Activated T-cell treated with anti-CD3 and anti-CD28 coated beads for 4 hours (primary cell): ENCODE data around the gene UBE2I.
"Not testable (repeated sequence)": the region's sequence is repeated elsewhere in the genome, so short reads cannot be mapped to it uniquely, and the experiment has no call there.

Experiments
- DNase-seq: peaks from one replicate; pipeline ENCODE4 v3.0.0-alpha.2; 2020

The UBE2I gene

DNA sequence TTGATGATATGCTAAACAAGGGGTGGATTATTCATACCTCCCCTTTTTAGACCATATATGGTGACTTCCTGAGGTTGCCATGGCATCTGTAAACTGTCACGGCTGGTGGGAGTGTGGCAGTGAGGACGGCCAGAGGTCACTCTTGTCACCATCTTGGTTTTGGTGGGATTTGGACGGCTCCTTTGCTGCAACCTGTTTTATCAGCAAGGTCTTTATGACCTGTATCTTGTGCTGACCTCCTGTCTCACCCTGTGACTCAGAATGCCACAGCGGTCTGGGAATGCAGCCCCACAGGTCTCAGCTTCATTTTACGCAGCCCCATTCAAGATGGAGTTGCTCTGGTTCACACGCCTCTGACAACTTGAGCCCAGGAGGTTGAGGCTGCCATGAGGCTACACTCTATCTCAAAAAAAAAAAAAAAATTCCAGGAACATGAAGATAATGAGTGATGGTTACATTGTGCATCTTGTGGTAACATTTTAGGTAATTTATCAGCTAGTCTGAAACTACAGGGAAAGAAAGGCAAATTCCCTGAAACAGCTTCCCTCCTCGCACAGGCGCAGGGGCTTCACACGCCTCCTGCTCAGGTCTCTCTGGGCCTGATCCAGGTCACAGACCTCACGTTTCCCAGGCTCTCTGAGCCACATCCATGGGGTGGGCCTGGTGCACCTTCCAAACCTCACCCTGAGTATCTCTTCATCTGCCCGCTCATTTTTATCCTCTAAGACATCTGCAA, 15.3 kb upstream of the UBE2I start:
- no peak for DNase-seq

DNA sequence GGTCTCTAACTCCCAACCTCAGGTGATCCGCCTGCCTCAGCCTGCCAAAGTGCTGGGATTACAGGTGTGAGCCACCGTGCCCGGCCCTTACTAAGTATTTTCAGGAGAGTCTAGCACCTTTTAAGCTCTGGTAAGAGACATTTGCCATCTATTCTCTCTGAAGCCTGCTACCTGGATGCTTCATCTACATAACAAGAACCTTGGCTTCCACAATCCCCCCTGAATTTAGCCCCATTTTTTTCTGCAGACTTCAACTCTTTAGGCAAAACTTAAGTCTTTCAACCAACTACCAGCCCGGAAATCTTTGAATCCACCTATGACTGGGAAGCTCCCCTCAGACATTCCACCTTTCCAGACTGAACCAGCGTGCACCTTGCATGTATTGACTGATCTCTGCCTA, 14.0 kb upstream of the UBE2I start:
- no peak for DNase-seq

DNA sequence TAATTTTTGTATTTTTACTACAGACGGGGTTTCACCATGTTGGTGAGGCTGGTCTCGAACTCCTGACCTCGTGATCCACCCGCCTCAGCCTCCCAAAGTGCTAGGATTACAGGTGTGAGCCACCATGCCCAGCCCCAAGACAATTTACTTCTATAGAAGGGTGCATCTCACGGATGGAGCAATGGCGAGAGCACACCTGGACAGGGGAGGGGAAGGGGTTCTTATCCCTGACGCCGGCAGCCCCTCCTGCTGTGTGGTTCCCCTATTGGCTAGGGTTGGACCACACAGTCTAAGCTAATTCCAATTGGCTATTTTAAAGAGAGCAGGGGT, 12.8 kb upstream of the UBE2I start:
- not testable (repeated sequence) for DNase-seq

DNA sequence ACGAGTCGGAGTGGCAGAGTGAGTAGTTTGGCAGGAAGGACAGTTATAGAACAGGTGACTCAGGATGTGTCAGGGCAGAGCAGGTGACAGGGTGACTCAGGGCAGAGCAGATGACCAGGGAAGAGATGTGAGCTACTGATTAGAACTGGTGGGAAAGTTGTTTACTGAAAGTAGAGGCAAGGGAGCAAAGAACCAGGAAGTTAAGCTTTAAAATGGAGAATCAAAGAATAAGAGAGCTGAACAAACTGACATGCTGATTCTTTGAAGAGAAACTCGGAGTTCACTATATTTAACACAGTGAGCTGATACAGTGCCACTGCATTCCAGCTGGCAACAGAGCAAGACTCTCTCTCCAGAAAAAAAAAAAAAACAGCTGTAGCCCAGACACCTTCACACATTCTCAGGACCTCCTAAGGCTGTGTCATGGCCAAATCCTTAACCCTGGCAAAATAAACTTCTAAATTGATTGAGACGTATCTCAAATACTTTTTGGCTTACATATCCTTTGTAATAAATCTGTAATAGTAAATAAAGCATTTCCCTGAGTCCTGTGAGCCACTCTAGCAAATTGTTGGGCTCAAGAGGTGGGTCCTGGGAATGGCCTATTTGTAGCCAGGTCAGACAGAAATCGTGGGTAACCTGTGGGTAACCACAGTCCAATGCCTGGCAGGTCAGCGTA, 12.3 kb upstream of the UBE2I start:
- no peak for DNase-seq

DNA sequence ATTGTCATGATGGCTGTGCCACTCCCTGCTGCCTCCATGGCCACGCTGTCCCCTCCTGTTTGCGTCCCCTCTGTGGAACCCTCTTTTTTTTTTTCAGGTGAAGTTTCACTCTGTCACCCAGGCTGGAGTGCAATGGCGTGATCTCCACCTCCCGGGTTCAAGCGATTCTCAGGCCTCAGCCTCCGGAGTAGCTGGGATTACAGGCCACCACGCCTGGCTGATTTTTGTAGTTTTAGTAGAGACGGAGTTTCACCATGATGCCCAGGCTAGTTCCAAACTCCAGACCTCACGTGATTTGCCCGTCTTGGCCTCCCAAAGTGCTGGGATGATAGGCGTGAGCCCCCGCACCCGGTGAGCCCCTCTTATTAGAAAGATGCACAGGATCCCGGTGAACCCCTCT, 11.0 kb upstream of the UBE2I start:
- DNase-seq = no peak

DNA sequence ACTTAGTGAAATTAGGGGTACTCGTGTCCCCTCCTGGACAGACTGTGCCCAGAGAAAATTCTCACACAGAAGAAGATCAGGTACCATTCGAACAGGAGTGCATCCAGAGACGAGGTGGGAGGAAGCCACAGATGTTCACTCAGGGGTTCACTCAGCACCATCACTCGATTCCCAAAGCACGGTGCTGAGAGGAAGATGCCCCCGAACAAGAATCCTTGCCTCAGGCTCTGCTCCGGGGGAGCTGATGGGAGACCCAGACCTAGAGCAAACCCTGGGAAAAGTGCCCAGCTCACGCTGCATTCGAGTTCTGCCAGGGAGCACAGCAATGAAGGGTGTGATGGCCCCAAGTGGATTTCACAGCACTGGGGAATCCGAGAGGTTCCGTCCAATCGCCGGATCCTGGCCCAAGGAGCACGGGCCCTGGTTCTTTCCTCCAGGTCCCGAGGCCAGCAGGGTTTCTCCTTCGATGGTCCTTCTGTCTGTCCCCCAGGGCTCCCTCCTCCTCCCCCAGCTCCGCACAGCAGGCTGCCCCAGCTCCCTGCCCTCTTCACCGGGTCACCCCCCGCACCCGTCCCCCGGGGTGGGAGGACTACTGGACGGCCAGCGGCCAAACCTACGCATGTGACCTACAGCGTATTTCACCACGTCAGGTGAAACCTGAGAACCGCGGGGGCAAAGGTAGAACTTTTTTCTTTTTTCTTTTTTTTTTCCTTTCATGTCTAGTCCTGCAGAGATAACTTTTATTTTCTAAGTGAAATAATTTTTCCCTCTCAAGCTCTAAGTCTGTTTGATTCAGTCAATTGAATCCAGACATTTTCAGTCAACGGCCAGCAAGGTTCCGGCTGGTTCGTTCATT, 10.2 kb upstream of the UBE2I start:
- DNase-seq = no peak

DNA sequence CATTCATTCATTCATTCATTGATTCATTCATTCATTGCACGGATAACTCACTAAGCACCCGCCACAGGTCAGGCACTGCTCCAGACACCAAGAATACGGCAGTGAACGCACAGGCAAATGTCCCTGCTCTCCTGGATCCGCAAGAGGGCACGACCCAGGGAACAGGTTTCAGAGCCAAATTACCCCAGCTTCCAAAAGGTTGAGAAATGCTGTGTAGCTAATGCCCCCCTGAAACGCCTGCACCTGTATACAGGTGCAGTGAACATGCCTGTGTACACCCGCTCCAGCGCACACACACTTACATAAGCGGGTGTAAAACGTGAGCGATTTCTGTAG, 9.6 kb upstream of the UBE2I start:
- DNase-seq = no peak

DNA sequence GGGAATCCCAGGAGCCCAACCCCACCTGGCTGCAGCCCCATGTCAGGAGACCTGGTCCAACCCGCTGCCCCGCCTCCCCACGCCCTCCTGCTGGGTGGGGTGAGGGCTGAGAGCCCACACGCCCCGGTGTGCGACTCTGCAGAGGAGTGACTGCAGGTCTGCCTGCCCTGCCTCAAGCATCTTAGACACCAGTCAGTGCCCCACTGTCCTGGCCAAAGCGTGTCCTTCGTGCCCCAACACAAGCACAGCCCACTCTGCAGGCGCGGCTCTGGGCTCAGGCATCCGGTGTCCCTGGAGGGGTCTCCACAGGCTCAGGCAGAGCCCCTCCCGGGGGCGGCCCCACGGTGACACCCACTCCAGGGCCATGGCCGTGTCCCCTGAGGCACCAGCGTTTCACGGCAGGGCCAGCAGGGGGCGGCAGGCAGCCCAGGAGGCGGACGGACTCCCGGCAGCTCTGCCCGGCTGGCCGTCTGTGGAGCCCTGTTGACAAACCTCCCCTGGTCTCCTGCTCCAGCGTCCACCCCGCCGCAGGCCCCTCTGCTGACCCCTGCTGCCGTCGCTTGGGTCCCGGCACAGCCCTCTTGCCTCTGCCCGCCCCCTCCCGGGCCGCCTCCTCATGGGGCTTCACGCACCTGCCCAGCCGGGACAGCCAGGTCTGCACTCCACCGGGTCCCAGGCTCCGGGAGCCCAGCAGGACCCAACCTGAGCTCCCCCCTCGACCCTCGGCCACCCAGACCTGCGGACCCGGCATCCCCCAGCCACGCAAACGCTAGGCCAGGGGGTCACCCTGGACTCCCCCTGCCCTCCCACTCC, 8.6 kb upstream of the UBE2I start:
- peak; percentile 55 for DNase-seq

DNA sequence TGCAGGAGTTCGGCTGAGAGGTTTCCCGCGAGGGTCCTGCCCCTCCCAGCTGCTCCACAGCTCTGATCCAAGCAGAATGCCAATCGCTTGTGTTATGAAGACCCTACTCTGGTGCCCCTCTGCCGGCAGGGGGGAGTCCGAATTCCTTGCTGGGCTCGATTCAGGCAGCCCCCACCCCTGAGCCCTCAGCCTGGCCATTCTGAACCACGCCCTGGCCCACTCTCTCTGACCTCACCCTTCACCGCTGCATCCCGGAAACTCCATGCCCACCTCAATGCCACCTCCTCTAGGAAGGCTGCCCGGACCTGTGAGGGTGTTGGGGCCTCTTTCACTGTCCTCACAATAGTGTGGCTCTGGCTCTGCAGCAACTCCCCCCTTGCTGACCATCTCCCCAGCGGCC, 7.9 kb upstream of the UBE2I start:
- DNase-seq = no peak

DNA sequence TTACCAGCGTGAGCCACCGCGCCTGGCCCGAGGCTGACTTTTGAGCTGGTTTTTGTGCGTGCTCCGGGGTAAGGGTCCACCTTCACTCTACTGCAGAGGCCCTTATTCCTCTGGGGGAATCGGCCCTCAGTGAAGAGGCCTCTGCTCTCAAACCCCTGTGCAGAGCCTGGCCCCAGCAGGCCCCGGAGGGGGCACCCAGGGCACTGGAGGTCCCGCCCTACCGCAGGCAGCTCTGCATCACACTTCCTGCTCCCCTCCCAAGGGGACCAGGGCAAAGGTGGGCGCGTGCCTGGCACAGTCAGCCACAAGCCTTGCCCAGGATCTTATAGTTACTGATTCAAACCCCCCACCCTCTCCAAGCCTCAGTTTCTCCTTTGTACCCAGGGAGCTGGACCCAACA, 3.6 kb upstream of the UBE2I start:
- no peak for DNase-seq

DNA sequence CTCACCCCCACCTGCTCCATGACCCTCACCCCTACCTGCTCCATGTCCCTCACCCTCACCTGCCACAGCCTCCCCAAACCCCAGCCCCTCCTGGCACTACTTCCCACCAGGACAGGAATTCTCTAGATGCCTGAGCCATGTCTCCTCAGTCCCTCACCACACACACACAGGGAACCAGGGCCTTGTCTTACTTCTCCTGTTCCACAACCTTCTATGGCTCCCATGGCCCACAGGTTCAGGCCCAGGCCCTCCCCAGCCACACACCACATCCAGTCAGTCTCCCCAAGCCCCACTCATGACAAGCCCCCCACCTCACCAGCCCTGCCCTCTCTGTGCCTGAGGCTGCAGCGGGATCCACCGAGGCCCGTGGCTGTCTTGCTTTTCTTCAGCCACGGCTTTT, 3.1 kb upstream of the UBE2I start:
- no peak for DNase-seq

DNA sequence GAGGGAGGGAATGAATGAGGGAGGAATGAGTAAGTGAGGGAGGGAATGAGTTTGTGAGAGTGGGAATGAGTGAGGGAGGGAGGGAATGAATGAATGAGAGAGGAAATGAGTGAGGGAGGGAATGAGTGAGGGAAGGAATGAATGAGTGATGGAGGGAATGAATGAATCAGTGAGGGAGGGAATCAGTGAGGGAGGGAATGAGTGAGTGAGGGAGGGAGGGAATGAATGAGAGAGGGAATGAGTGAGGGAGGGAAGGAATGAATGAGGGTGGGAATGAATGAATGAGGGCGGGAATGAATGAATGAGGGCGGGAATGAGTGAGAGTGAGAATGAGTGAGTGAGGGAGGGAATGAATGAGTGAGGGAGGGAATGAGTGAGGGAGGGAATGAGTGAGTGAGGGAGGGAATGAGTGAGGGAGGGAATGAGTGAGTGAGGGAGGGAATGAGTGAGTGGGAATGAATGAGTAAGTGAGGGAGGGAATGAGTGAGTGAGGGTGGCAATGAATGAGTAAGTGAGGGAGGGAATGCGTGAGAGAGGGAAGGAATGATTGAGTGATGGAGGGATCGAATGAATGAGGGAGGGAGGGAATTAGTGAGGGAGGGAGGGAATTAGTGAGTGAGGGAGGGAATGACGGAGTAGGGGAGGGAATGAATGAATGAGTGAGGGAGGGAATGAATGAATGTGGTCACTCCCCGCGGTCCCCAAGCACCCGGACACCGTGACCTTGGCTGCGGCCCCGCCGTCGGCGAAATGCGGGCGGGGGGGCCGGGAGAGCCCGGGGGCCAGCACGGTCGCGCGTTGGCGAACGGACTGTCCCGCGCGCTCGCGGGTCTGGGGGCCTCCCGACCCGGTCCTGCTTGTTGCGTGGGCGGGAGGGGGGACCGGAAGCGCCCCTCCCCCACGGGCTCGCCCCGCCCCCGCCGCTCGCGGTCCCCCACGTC, 1.1 kb upstream of the UBE2I start:
- no peak for DNase-seq

DNA sequence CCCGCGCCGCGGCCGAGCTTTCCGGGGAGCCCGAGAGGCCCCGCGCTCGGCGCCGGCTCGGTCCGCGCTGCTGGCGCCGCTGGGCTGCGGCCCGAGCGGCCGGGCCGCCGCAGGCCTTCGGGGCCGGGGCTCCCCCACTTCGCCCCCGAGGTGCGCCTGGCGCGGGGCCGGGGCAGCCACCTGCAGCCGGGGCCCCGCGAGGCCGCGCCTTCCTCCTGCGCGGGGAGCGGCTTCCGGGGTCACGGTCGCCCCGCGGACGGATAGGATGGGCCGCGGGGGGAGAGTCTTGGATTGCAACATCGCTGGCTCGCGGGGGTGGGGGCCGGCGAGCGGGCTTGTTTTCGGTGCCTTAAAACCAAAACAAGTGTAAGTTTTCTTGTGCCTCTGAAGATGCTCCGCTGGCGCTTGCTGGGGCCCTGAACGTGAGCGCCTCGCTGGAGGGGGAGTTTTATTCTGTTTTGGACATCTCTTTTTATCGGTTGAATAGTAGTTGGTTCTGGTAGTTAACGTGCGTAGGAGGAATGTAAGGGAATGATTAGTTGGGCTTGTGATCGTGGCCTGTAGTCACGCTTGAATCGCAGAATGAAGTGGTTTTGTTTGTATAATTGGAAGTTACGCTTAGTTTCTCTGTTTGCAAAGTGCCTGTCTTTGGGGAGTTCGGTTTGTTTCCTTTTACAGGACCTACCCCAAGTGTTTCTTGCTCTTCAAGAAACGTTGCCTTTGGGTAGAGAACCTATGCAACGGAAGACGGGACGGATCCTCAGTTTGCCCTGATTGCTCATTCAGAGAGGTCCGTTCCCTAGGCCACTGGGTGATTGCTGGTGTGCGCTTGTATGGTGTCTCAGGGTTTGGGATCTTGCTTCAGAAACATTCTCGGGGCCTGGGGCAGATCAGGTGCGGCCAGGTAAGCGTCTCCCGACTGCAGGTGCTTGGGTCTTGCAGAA, 724 bp downstream of the UBE2I start:
- peak; percentile 31 for DNase-seq

DNA sequence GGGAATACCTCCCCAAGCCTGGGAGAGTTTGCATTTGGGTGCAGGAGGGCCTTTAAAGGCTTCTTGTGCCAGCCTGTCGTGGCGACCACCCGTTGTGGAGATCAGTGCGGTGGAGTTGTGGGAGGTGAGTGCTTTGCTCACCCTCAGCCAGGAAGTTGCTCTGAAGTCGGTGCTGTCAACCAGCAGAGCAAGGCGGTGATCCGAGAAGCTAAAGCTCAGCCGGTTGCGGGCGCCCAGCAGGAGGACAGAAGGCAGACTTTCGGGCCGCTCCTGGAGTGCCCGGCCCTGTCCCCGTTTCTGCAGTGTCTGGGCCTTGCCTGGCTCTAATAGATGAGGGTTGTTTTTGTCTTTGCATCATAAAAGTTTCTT, 1.4 kb downstream of the UBE2I start:
- no peak for DNase-seq

DNA sequence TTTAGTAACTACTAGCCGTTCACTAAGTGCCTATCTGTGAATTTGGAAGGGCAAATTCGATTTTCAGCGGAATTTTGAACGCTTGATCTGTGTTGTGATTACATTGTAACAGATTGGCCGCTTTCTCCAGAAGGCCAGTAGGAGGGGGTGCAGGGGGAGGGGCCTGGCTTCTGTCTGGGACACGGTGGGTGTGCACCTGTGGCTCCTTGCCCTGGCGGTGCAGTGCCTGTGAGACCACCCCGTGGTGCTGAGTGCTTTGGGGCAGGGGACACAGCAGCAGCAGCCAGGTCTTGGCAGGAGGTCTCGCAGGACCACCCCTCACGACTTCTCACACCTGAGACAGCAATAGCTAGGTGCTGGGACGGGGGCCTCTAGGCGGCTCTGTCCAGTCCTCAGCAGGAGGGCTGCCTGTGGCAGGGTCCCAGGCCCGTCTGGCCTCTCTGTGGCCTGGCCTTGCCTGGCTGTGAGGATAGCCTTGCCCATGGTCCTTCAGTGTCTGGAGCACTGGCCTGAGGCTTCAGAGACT, 1.8 kb downstream of the UBE2I start:
- no peak for DNase-seq

DNA sequence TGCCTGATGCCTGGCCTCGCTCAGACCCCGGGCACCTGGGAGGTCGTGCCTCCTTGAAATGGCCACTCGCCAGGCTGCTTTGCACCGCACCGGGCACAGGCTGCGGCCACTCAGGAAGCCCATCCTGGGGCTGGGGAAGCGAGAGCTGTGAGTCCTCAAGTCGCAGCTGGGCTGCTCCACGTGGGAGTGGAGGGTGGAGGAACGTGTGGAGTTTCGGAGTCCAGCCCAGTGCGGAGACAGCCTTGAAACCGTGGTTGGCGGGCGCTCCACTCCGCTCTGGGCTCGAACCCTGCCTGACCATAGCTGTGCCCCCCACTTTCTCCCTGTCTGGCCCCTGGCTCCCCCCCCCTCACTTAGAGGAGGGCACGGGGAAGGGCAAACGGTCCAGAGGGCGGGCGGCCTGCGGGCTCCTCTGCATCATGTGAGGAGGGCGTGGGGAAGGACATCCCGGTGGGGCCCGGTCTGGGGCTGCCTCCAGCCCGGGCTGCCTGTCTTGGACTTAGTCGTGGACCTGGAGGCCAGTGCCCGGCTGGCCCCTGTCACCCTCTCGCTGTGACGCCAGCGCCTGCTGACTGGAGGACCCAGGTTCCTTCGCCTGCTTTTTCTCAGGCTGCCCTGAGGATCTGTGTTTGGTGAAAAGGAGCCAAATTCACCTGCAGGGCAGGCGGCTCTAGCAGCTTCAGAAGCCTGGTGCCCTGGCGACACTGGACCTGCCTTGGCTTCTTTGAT, 2.5 kb downstream of the UBE2I start:
- DNase-seq = no peak

DNA sequence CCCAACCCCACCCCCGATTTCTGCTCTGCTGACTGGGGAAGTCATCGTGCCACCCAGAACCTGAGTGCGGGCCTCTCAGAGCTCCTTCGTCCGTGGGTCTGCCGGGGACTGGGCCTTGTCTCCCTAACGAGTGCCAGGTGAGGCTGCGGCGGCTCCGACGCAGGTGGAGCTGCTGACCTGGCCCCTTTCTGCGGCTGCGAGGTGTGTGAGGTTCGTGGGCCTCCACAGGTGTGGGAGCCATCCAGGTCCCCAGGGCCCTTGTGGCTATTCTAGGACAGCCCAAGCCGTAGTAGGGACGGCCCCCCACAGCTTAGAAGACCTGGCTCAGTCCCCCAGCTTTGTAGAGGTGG, 3.0 kb downstream of the UBE2I start:
- no peak for DNase-seq

DNA sequence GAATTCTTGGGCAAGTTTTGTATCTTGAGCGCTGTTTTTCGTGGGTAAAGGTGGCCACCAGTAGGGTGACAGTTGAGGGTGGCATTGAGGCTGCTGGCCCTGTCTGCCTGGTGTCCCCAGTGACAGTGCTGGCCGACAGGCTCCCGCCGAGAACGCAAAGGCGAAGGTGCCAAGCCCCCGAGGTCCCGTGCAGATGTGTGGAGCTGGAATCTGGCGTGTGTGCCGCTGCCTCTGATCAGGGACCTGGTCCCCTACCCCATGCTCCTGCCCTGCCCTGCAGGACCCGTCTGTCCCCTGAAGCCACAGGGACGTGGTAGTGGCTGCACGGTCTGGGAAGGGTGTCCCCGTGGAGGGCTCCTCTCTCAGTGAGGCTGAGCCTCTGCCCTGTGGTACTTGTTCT, 3.5 kb downstream of the UBE2I start:
- DNase-seq = no peak

DNA sequence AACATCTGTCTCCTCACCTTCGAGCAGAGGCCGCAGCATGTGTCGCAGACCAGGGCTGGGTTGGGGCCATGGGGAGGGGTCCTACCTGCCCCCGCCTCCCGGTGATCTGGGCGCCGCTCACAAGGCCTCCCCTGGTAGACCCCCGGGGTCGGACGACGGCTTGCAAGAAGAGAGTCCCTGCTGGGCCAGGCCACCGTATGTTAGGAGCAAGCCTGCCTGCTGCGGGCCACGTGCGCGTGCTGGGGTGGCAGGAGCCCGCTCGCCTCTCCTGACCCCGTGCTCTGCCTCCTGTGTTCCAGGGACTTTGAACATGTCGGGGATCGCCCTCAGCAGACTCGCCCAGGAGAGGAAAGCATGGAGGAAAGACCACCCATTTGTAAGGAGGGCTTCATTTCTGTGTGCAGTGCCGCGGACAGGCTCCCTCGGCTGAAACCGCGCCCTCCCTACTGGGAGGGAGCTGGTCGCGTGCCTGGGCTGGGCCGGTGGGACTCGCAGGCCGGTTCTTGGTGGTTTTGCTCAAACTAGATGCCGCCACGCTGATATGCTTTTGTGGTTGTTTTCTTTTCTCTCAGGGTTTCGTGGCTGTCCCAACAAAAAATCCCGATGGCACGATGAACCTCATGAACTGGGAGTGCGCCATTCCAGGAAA, 4.4 kb downstream of the UBE2I start:
- DNase-seq = no peak
